Common myeloid progenitor, CD34-positive (primary cell): Measurements from ENCODE around the gene NKX6-1.

ENCODE experiments used
- CTCF ChIA-PET: fragments of 350-600 bp; sonication (Branson Sonifier 250); formaldehyde crosslinking; loops from one replicate; lab custom pipeline; 2021; ENCODE audit warnings: antibody characterized with exemption; lab: Charles Lee
- POLR2A ChIA-PET: fragments of 350-600 bp; sonication (Branson Sonifier 250); formaldehyde crosslinking; loops from one replicate; lab custom pipeline; 2021; ENCODE audit warnings: antibody characterized with exemption; lab: Charles Lee
- DNase-seq, 3 donors: peaks; one replicate each; pipeline versions ENCODE4 v3.0.0 to v3.0.0-alpha.2; 2013
- H3K27ac ChIP-seq, 2 experiments: 1 replicate in 1 of 2; 2 replicates in 1 of 2; pipeline ENCODE4 v1.7.0; 2013; ENCODE audit warnings: inconsistent platforms in 2 of 2, low read length in 2 of 2, mild to moderate bottlenecking in 2 of 2, low read depth in 1 of 2, moderate library complexity in 1 of 2; ENCODE audit not compliant: severe bottlenecking in 2 of 2, insufficient read depth in 1 of 2, poor library complexity in 1 of 2
- H3K27me3 ChIP-seq, 5 experiments: replicated peaks in 2 of 5; 1 replicate in 3 of 5; 2 replicates in 2 of 5; pipeline versions ENCODE4 v1.6.1 to v1.7.0; 2013; ENCODE audit warnings: low read length in 4 of 5, mild to moderate bottlenecking in 2 of 5, moderate library complexity in 2 of 5, inconsistent platforms in 1 of 5; ENCODE audit not compliant: insufficient read depth in 5 of 5, control insufficient read depth in 4 of 5
- H3K36me3 ChIP-seq, 4 experiments: 1 replicate in 2 of 4; 2 replicates in 2 of 4; pipeline versions ENCODE4 v1.6.1 to v1.7.0; 2013; ENCODE audit warnings: low read length in 3 of 4, control low read depth in 1 of 4, mild to moderate bottlenecking in 1 of 4; ENCODE audit not compliant: control insufficient read depth in 4 of 4, insufficient read depth in 4 of 4
- H3K4me1 ChIP-seq, 4 experiments: 1 replicate in 3 of 4; 2 replicates in 1 of 4; pipeline versions ENCODE4 v1.6.1 to v1.7.1; 2013; ENCODE audit warnings: low read length in 3 of 4, mild to moderate bottlenecking in 3 of 4, control low read depth in 1 of 4, inconsistent platforms in 1 of 4, moderate library complexity in 1 of 4; ENCODE audit not compliant: control insufficient read depth in 4 of 4, insufficient read depth in 4 of 4; ENCODE audit errors: control extremely low read depth in 1 of 4
- H3K4me3 ChIP-seq, 7 experiments: 1 replicate in 4 of 7; 2 replicates in 3 of 7; pipeline versions ENCODE4 v1.5.1 to v1.7.0; 2013; ENCODE audit warnings: mild to moderate bottlenecking in 7 of 7, low read length in 6 of 7, moderate library complexity in 6 of 7, inconsistent platforms in 2 of 7, low read depth in 2 of 7, control low read depth in 1 of 7; ENCODE audit not compliant: insufficient read depth in 4 of 7, control insufficient read depth in 1 of 7; ENCODE audit errors: extremely low read depth in 1 of 7
- H3K9me3 ChIP-seq, 5 experiments: 1 replicate in 4 of 5; 2 replicates in 1 of 5; pipeline versions ENCODE4 v1.6.1 to v1.7.1; 2013; ENCODE audit warnings: low read length in 4 of 5, mild to moderate bottlenecking in 2 of 5, inconsistent platforms in 1 of 5, low read depth in 1 of 5, moderate library complexity in 1 of 5; ENCODE audit not compliant: control insufficient read depth in 4 of 5, insufficient read depth in 2 of 5; ENCODE audit errors: control extremely low read depth in 1 of 5
- WGBS: methylation state at CpG from one replicate; pipeline ENCODE4 v1.1.5; 2013; ENCODE audit not compliant: insufficient coverage; 5-methylcytosine and 5-hydroxymethylcytosine counted together

Gene NKX6-1

DNA sequence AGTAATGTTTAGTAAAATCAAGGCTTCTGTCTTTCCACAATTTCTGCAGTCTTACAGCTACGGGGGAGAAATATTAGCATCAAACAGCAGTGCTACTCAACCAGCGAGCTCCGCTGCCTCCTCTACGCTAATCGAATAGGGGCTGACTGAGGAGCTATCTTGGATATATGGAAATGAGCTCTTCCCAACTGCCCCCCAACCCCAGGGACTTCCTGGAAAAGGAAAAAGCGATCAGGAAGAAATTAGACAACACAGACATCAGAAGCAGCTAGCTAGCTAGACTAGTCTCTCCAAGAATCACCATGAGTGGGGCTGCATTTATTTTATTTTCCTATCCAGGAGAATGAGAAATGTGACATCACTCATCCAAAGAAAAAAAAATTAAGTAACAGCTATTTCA lies 7.6 kb downstream of the NKX6-1 start:
- Histone ChIP-seq H3K36me3 (no peaks in the 10 kb centered on the region), H3K27me3 (peaks cover 36 to 98% (median 56%) of the 10 kb centered on the region in 5 experiments), H3K4me3 (no peak overlapping the region), H3K27ac (no peak overlapping the region), H3K4me1 (peaks cover 0 to 16% (median 11%) of the 10 kb centered on the region in 4 experiments), H3K9me3 (peaks cover 0 to 5% (median 0%) of the 10 kb centered on the region in 5 experiments)
- no peak for DNase-seq
- POLR2A ChIA-PET, result no interaction called here
- WGBS, result 17% methylated on average over 1 of the region's 6 CpGs
- CTCF ChIA-PET, result interaction anchor here (1.1 to 2.1 kb wide), 5 partner anchors 9 to 39 kb away, joined by 3 to 27 read pairs (median 5); no protein-coding TSS in a partner anchor

DNA sequence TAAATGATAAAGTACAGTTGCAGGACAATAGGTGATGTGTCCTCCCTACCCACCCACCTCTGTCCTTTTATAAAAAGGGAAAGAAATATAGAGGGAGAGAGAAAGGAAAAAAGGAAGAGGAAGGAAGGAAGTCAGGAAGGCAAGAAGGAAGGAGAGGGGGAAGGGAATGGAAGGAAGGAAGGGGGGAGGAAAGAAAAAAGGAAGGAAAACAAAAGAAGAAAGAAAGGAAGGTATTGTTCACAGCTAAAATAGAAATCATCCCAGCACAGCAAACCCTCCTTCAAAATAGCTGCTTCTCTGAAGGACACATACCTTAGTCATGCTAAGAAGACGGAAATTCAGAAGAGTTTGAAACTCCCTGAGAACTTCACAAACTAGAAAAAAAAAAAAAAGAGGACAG lies 8.4 kb downstream of the NKX6-1 start:
- ChIA-PET POLR2A (no interaction called here), CTCF (interaction anchor here (1.2 to 2.1 kb wide), 7 partner anchors 9 to 88 kb away, joined by 3 to 27 read pairs (median 4); partner anchors contain the start of gene NKX6-1)
- Histone ChIP-seq H3K4me1 (peaks cover 0 to 13% (median 9%) of the 10 kb centered on the region in 4 experiments), H3K36me3 (no peaks in the 10 kb centered on the region), H3K27ac (no peak overlapping the region), H3K4me3 (no peak overlapping the region), H3K27me3 (peaks cover 34 to 98% (median 57%) of the 10 kb centered on the region in 5 experiments), H3K9me3 (peaks cover 0 to 5% (median 0%) of the 10 kb centered on the region in 5 experiments)
- DNase-seq, result no peak
- 38% methylated on average over 1 of the region's 1 CpG for WGBS

DNA sequence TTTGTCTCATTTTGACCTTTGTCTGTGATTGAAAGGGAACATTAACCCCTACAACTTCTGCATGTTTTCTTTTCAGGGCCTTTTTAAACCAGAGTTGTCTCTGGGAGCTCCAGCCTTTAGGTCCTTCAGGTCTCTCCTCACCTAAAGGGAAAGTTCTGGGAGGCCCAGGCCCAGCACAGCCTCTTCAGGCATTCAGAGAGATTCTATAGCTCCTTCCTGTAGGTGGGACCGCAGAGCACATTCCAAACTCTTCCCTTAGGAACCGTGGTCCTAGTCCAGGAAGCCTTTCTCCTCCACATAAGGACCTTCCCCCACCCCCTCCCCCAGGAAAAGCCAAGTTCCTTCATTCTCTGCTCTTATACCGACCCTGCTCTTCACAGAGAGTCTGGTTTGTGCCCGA lies 14.9 kb downstream of the NKX6-1 start:
- CTCF ChIA-PET, result interaction anchor here (1.3 to 4.3 kb wide), 3 partner anchors 10 to 21 kb away, joined by 3 to 20 read pairs (median 7); no protein-coding TSS in a partner anchor
- POLR2A ChIA-PET, result interaction anchor here (1.0 kb wide), 1 partner anchor 11 kb away, joined by 3 read pairs; no protein-coding TSS in a partner anchor
- 3% methylated on average over 4 of the region's 4 CpGs for WGBS
- Histone ChIP-seq H3K27ac (no peak overlapping the region), H3K36me3 (no peaks in the 10 kb centered on the region), H3K4me1 (peaks cover 0 to 19% (median 9%) of the 10 kb centered on the region in 4 experiments), H3K4me3 (no peak overlapping the region), H3K27me3 (peaks cover 19 to 97% (median 76%) of the 10 kb centered on the region in 5 experiments), H3K9me3 (peaks cover 0 to 12% (median 4%) of the 10 kb centered on the region in 5 experiments)
- DNase-seq, result no peak

DNA sequence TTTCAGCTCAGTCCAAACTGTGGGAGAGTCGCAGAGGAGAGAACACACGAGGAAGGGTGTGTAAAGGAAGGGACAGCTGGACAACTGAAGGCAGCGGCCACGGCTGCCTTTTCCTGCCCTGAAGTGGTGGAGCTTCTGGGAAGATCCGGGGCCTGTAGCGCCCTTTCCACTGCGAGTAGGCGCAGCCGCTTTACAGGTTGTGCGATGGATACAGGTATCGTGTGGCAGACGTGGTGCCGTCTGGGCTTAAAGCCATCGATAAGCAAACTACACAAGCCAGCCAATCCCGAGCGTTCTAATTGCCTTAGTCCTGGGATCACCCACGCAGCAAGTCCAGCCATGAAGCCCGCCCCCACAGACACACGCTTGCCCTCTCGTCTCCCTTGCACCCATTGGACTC lies 15.4 kb downstream of the NKX6-1 start:
- H3K27ac ChIP-seq, result no peak overlapping the region
- ChIA-PET POLR2A (interaction anchor here (1.0 kb wide), 1 partner anchor 12 kb away, joined by 3 read pairs; no protein-coding TSS in a partner anchor), CTCF (interaction anchor here (1.1 to 4.6 kb wide), 6 partner anchors 8 to 24 kb away, joined by 3 to 27 read pairs (median 6); no protein-coding TSS in a partner anchor)
- 10% methylated on average over 20 of the region's 20 CpGs for WGBS
- no peak overlapping the region for H3K4me3 ChIP-seq
- H3K36me3 ChIP-seq, result no peaks in the 10 kb centered on the region
- H3K4me1 ChIP-seq, result peaks cover 0 to 19% (median 9%) of the 10 kb centered on the region in 4 experiments
- peaks cover 0 to 12% (median 4%) of the 10 kb centered on the region in 5 experiments for H3K9me3 ChIP-seq
- H3K27me3 ChIP-seq, result peaks cover 20 to 97% (median 74%) of the 10 kb centered on the region in 5 experiments
- no peak for DNase-seq

DNA sequence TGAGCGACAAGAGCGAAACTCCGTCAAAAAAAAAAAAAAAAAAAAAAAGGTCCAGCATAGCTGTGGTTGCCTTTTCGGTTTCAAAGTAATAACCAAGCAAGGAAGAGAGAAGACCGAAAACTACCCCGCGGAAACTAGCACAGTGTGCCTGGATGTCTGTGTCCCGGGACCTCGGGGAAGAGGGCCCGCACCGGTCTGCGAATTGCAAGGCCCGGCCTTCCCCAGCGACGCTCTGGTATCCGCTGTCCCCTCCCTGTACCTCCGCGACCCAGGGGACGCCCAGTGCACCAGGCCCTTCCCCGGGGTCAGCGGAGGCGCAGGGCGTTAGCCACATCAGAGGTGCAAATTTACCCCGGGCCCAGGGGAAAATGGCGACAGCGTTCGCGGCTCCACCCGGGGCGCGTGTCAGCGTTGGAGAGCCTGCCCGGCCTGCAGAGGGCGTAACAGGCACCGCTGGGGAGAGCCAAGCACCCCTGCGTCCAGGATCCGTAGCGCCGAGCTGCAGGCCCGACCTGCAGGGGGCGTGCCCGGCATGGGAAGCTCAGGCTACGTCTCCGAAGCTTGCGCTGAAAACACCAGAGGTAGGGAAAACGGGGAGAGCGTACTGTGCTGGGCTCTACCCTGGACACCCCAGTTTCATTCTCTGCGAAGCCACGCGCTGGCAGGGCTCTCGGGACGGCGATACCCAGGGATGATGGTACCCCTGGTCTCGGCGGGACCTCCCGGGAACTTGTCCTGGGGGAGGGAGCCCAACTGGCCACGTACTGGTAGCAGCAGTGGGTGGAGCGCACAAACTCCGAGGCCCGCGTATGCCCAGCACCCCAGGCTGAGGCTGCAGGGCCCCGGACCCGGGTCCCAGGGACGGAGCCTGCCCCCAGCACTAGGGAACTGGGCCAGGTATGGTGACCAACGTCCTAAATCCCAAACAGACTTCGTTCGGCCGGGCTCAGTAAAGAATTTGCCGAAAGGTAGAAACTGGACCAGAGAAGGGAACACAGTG lies 16.2 kb downstream of the NKX6-1 start:
- Histone ChIP-seq H3K4me3 (peak overlapping the region in 3 of 7 experiments; percentile 33 to 52 (median 46)), H3K9me3 (peaks cover 0 to 12% (median 4%) of the 10 kb centered on the region in 5 experiments), H3K27ac (no peak overlapping the region), H3K4me1 (peaks cover 0 to 19% (median 9%) of the 10 kb centered on the region in 4 experiments), H3K27me3 (peaks cover 23 to 97% (median 72%) of the 10 kb centered on the region in 5 experiments), H3K36me3 (no peaks in the 10 kb centered on the region)
- ChIA-PET CTCF (interaction anchor here (1.0 to 4.6 kb wide), 8 partner anchors 8 to 875 kb away, joined by 3 to 27 read pairs (median 4); no protein-coding TSS in a partner anchor), POLR2A (interaction anchor here (1.0 kb wide), 1 partner anchor 12 kb away, joined by 3 read pairs; no protein-coding TSS in a partner anchor)
- 3% methylated on average over 67 of the region's 69 CpGs for WGBS
- DNase-seq, result peak; percentile 77 to 84 (median 83)

DNA sequence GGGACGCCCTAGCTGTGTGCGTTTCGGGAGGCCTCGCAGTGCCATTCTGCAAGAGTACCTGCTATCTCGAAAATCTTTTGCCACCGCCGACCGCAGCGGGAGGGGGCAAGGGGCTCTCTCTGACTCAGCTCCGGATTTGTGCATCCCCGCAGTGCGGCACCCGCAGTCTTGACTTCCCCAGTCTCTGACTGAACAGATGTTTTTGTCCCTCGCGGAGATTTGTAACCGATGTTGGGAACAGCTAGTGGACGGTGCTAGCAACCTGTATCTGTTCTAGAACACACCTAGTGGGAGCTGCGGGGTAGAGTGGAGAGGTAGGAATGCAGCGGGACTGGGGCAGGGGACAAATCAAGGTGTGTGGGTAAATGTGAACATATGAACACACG lies 17.2 kb downstream of the NKX6-1 start:
- ChIA-PET POLR2A (no interaction called here), CTCF (interaction anchor here (0.6 to 4.6 kb wide), 7 partner anchors 8 to 71 kb away, joined by 3 to 27 read pairs (median 4); no protein-coding TSS in a partner anchor)
- Histone ChIP-seq H3K9me3 (peaks cover 0 to 12% (median 4%) of the 10 kb centered on the region in 5 experiments), H3K36me3 (no peaks in the 10 kb centered on the region), H3K27me3 (peaks cover 17 to 95% (median 70%) of the 10 kb centered on the region in 5 experiments), H3K4me3 (no peak overlapping the region), H3K4me1 (peaks cover 0 to 19% (median 9%) of the 10 kb centered on the region in 4 experiments), H3K27ac (no peak overlapping the region)
- DNase-seq, result peak; percentile 62 to 93 (median 91)
- WGBS, result 4% methylated on average over 20 of the region's 20 CpGs
